ENCODE data around the gene SUFU.

SUFU gene

DNA sequence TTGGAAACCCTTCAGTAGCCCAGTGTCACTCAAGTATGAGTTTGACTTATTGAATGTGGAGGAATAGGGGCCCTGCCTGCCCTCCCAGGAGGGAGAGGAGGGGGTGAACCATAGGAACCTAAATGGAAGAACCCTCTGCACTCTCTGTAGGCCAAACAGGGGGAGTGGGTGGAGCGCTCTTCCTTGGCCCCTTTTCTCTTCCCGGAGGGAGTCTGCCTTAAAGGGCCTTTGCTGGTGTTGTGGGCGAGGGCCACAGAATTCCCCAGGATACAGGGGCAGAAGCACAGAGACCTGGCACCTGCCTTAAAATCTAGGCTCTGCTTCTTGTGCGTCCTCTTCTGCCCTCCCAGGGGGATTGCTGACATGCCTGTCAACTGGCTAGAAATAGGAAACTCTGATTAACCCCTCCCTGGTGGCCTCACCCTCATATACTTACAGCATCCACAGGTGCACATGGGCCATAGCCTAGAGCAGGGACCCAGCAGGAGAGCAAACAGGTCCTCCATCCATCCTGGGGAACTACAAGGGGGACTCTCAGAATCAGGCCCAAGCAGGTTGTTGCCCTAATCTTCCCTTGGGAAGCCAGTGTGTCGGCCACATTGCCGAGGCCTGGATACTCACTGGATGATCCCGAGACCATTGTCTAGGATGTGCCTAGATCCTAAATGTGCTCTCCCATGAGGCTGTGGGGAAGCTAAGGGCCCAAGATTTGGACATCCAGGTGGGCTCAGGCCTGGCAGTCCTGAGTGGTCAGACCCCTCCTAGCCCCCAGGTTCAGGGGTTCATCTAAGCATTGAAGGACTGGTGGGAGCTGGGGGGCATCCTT lies 143.9 kb downstream of the SUFU start:
- H3K4me3 ChIP-seq (ENCODE audit: low read depth, low read length) = no peak overlapping the region

- H3K4me3 ChIP-seq (ENCODE audit: low read depth, low read length) = no peak overlapping the region
These were observed 144.6 kb downstream of the SUFU start for GRCh38 chr10:102648269-102648888.

DNA sequence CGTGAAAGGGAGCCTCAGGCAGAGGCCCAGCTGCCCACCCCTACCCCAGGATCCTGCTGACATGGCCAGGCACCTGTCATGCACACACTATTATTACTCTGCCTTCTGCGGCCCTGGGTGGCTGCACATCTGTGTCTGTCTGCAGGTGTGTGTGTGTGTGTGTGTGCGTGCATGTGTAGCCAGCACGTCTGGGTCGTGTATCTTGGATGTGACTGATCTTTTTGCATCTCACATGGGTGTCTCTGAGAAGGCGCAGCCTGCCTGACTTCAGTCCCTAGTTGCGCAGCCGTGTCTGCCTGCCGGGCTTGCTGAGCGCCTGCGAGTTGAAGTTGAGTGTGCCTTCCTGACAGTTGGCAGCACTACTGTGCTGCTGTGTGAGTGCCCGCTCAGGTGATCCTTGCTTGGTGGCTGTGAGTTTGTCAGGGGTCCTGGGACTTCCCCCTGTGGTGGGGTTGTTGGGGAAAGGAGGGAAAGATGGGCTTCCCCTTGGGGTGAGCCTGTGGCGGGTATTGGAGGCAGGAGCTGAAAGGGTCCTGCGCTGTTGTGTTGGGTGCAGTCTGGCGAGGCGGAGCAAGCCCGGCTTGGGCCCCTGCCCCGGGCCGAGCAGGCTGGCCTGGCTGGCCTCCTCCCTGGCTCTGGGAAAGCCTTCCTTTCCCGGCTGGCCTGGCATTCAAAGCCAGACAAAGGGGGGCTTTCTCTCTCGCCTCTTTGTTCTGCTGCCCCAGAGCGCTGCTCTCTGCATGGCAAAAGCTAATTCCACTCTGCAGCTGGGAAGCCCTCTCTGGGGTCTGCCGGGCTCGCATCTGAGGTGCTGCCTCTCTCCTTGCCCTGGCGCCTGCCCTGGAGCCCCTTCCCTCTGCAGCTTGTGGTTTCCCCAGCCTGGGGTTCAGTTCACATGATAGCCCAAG lies 145.4 kb downstream of the SUFU start:
- H3K4me3 ChIP-seq (ENCODE audit: low read depth, low read length) = no peak overlapping the region

GRCh38 chr10:102649797-102650654 lies 146.3 kb downstream of the SUFU start:
- H3K4me3 ChIP-seq (ENCODE audit: low read depth, low read length) = no peak overlapping the region

DNA sequence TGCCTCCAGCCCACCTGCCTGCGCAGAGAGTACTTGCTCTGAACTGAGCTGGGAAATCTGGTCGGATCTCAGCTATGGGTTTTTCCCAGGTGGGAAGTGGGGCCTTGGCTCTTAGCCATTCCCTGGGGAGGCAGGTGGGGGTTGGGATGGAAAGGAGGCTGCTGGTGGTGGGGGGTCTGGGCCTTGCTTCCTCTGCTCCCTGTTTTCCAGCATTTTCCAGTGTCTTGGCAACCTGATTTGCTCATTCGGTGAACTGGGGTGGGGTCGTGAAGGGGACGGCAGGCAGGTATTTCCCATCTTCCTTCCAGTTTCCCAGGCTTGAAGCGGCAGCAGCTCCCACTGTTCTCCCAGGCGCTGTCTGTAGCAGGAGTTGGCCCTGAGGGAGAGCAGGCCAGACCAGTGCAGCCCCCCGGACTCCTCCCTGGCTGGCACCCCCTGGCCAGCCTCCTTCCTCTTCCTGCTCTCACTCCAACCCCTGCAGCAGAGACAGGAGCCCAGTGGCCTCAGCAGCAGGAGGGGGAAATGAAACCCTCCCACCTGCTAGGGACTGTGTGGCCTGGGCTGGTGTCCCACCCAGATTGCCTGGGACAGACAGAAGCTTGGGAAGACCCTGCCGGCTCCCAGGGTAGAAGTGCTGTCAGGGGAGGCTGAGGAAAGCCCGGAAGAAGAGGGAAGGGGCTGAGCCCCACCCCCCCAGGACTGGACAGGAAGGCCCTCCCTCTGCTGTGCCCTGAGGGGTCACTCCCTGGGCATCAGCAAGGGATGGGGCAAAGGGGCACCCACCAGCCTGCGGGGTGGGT lies 147.1 kb downstream of the SUFU start:
- H3K4me3 ChIP-seq (ENCODE audit: low read depth, low read length) = no peak overlapping the region

DNA sequence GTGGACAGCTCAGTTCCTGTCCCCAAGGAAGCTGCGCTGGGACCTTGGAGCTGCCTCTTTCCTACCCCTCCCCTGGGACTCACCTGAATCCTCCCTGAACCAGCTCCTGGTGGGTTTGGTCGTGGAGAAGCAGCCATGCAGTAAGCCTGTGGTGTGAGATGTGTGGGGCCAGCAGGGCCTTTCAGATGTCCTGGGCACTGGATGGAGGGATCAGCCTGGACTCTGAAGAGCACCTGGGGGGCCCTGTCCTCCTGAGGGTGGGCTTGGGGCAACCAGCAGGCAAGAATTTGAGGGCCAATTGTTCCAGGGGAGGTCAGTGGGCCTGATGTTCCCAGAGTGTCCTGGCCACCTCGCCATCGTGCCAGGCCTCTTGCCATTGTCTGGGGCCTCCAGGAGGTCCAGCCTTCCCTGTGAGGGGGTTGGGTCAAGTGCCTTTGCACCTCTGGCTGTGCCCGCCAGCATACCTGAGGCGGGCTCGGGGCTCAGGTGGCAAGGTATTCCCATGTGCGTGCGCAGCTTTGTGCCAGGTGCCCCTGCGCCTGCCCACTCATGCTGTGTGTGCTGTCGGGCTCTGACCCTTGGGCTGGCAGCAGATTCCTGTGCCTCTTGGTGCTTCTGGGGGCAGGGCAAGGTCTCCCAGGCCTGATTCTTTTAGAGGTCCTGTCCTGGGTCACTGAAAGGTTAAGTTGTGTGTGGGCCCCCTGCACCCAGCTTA lies 147.8 kb downstream of the SUFU start:
- no peak overlapping the region for H3K4me3 ChIP-seq (ENCODE audit: low read depth, low read length)

GRCh38 chr10:102652170-102652916 lies 148.6 kb downstream of the SUFU start:
- H3K4me3 ChIP-seq (ENCODE audit: low read depth, low read length) = no peak overlapping the region

- no peak overlapping the region for H3K4me3 ChIP-seq (ENCODE audit: low read depth, low read length)
These were observed 149.3 kb downstream of the SUFU start for GRCh38 chr10:102653060-102653459.

- no peak overlapping the region for H3K4me3 ChIP-seq (ENCODE audit: low read depth, low read length)
These were observed 150.8 kb downstream of the SUFU start for GRCh38 chr10:102654566-102654965.

- H3K4me3 ChIP-seq (ENCODE audit: low read depth, low read length) = no peak overlapping the region
These were observed 151.2 kb downstream of the SUFU start for GRCh38 chr10:102654969-102655368.

GRCh38 chr10:102656026-102656425 lies 152.3 kb downstream of the SUFU start:
- H3K4me3 ChIP-seq (ENCODE audit: low read depth, low read length) = no peak overlapping the region

DNA sequence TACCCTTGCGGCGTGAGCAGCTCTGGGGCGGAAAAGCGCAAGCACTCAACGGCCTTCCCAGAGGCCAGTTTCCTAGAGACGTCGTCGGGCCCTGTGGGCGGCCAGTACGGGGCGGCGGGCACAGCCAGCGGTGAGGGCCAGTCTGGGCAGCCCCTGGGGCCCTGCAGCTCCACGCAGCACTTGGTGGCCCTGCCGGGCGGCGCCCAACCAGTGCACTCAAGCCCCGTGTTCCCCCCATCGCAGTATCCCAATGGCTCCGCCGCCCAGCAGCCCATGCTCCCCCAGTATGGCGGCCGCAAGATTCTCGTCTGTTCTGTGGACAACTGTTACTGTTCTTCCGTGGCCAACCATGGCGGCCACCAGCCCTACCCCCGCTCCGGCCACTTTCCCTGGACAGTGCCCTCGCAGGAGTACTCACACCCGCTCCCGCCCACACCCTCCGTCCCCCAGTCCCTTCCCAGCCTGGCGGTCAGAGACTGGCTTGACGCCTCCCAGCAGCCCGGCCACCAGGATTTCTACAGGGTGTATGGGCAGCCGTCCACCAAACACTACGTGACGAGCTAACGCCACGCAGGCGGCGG lies 153.1 kb downstream of the SUFU start:
- H3K4me3 ChIP-seq (ENCODE audit: low read depth, low read length) = no peak overlapping the region

DNA sequence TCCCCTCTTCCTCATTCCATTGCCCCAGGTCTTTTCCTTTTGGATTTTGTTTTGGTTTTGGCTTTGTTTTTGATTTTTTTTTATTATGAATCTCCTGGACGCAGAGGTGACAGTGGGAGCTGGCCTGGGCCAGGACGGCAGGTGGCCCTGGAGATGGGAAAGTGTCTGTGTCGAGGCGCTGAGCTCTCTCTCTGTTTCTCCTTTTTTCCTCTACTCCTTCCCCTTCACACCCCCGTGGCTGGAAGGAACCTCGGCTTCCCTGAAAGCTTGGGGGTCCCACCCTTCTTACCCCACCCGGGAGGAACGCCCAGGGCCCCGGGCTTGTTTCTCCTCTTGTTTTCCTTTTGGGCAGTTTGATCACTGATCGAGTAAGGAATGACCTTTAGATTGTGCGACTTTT lies 153.7 kb downstream of the SUFU start:
- no peak overlapping the region for H3K4me3 ChIP-seq (ENCODE audit: low read depth, low read length)

DNA sequence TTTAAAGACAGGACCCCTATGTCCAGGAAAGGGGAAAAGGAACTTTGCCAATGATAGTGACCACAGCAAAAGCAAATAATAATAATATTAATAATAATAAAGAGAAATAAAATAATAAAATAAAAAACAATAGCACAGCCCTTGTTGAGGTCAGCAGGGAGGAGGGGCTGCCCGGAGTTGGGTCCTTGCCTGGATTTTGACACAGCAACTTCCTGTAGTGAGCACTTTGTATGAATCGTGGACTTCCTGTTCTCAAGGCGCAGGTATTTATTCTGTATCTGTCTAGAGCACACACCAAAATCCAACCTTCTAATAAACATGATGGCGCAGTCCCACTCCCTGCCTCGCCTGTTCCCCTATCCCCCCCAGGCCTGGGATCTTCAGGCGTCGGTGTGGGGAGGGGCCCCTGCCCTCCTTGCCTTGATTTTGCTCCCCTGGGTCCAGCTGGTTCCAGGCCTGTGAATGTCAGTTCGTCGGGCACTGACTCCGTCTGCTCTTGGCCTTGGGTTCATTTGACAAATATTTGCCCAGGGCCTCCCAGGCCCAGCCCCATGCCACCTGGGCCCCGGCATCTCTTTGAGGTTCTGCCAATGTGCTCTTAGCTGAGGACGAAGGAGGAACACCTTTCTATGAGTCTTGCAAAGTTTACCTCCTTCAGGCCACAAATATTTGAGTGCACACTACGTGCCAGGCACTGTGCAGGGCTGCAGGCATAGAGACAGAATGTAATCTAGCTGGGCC lies 154.4 kb downstream of the SUFU start:
- no peak overlapping the region for H3K4me3 ChIP-seq (ENCODE audit: low read depth, low read length)

GRCh38 chr10:102658802-102659201 lies 155.0 kb downstream of the SUFU start:
- no peak overlapping the region for H3K4me3 ChIP-seq (ENCODE audit: low read depth, low read length)

- no peak overlapping the region for H3K4me3 ChIP-seq (ENCODE audit: low read depth, low read length)
These were observed 157.3 kb downstream of the SUFU start for GRCh38 chr10:102660888-102661657.

DNA sequence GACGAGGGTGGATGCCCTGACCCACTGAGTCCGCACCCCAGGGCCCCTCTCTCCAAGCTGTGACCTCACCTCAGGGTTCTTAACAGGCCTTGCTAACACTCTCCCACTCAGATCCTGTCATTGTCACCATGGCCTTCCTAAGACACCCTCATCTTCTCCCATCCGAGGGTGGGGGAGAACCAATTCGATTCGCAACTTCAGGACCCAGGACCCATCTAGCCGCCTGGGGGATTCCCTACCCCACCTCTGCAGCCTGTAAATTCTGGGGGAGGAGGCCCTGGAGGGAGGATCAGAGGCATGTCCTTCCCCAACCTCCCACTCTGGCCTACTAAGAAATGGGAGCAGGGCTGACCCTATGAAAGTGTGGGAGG lies 157.9 kb downstream of the SUFU start:
- H3K4me3 ChIP-seq (ENCODE audit: low read depth, low read length) = no peak overlapping the region

All from iPS-11a (cell line).